Measurements from ENCODE around the gene AGAP1.
"Not testable (repeated sequence)": the region's sequence is repeated elsewhere in the genome, so short reads cannot be mapped to it uniquely, and the experiment has no call there.

Gene AGAP1

GRCh38 chr2:236120829-236121228, 627.0 kb downstream of the AGAP1 start:
- no peak for DNase-seq

- DNase-seq: no peak
These were observed 627.7 kb downstream of the AGAP1 start for GRCh38 chr2:236121546-236121945.

- no peak for DNase-seq
These were observed 628.4 kb downstream of the AGAP1 start for GRCh38 chr2:236122236-236122635.

- no peak for DNase-seq
These were observed 629.9 kb downstream of the AGAP1 start for GRCh38 chr2:236123716-236124115.

- no peak for DNase-seq
These were observed 630.5 kb downstream of the AGAP1 start for GRCh38 chr2:236124182-236124893.

- no peak for DNase-seq
These were observed 631.7 kb downstream of the AGAP1 start for GRCh38 chr2:236125541-236125940.

GRCh38 chr2:236127010-236127409, 633.2 kb downstream of the AGAP1 start:
- DNase-seq: no peak

- DNase-seq: no peak
These were observed 634.5 kb downstream of the AGAP1 start for GRCh38 chr2:236128321-236128720.

GRCh38 chr2:236129935-236130334, 636.1 kb downstream of the AGAP1 start:
- no peak for DNase-seq

- DNase-seq: no peak
These were observed 636.6 kb downstream of the AGAP1 start for GRCh38 chr2:236130349-236130998.

GRCh38 chr2:236131073-236131692, 637.3 kb downstream of the AGAP1 start:
- no peak for DNase-seq

GRCh38 chr2:236133410-236134012, 639.7 kb downstream of the AGAP1 start:
- no peak for DNase-seq

GRCh38 chr2:236136538-236136937, 642.7 kb downstream of the AGAP1 start:
- no peak for DNase-seq

- no peak for DNase-seq
These were observed 643.2 kb downstream of the AGAP1 start for GRCh38 chr2:236137066-236137465.

- not testable (repeated sequence) for DNase-seq
These were observed 647.8 kb downstream of the AGAP1 start for GRCh38 chr2:236141616-236142015.

- no peak for DNase-seq
These were observed 650.0 kb downstream of the AGAP1 start for GRCh38 chr2:236143811-236144210.

GRCh38 chr2:236146436-236146835, 652.6 kb downstream of the AGAP1 start:
- DNase-seq: no peak

- no peak for DNase-seq
These were observed 661.6 kb downstream of the AGAP1 start for GRCh38 chr2:236155406-236155805.

GRCh38 chr2:236156095-236156859, 662.4 kb downstream of the AGAP1 start:
- no peak for DNase-seq

GRCh38 chr2:236156860-236157194, 663.0 kb downstream of the AGAP1 start:
- no peak for DNase-seq

- DNase-seq: no peak
These were observed 663.5 kb downstream of the AGAP1 start for GRCh38 chr2:236157366-236157765.

- no peak for DNase-seq
These were observed 664.1 kb downstream of the AGAP1 start for GRCh38 chr2:236157815-236158498.

All from activated effector memory CD4-positive, alpha-beta T cell treated with Interleukin-2 at 50 U/mL for 16 hours (primary cell).